HEK293 (cell line): Measurements from ENCODE around the gene SLC19A1.

Experiments used
- CTCF ChIA-PET: fragments of 350-600 bp; formaldehyde crosslinking; extraction: SDS; loops from one replicate; lab custom pipeline; 2021; ENCODE audit warnings: antibody characterized with exemption; lab: Yijun Ruan, JAX
- POLR2A ChIA-PET: fragments of 300-600 bp; formaldehyde crosslinking; extraction: SDS; loops from one replicate; lab custom pipeline; 2020; ENCODE audit warnings: antibody characterized with exemption, inconsistent platforms; lab: Yijun Ruan, JAX
- H3K27ac ChIP-seq: fragments of 200-500 bp; sonication (Bioruptor generic); 2 replicates; pipeline ENCODE4 v1.5.1; 2014; ENCODE audit warnings: low read depth, low read length, control low read depth, inconsistent platforms; ENCODE audit errors: extremely low read depth
- H3K36me3 ChIP-seq, 2 experiments: fragments of 200-500 bp in 1 of 2; sonication (Bioruptor generic) in 1 of 2; 1 replicate in 1 of 2; 2 replicates in 1 of 2; pipeline ENCODE4 v1.5.1; 2014 to 2017; ENCODE audit warnings: inconsistent platforms in 2 of 2, low read length in 2 of 2; ENCODE audit not compliant: control insufficient read depth in 2 of 2, insufficient read depth in 1 of 2
- H3K4me1 ChIP-seq: fragments of 200-500 bp; sonication (Bioruptor generic); 2 replicates; pipeline ENCODE4 v1.5.1; 2014; ENCODE audit warnings: mild to moderate bottlenecking, low read length, inconsistent platforms; ENCODE audit not compliant: control insufficient read depth, insufficient read depth
- H3K4me3 ChIP-seq: 2 replicates; pipeline ENCODE4 v1.5.1; 2011; ENCODE audit warnings: low read depth, mild to moderate bottlenecking, control low read depth, low read length, moderate library complexity
- H3K9me3 ChIP-seq: fragments of 200-500 bp; sonication (Bioruptor generic); 2 replicates; pipeline ENCODE4 v1.5.1; 2014; ENCODE audit warnings: low read depth, low read length, inconsistent platforms; ENCODE audit not compliant: control insufficient read depth, insufficient read depth
- CTCF ChIP-seq: fragments of 450-650 bp; formaldehyde crosslinking; IDR thresholded peaks from 2 replicates; pipeline ENCODE4 v1.5.1; 2016; ENCODE audit warnings: missing biosample characterization, missing genetic modification characterization
- GLIS2 ChIP-seq: fragments of 450-650 bp; formaldehyde crosslinking; IDR thresholded peaks from 2 replicates; pipeline ENCODE4 v1.5.1; 2016; ENCODE audit warnings: missing biosample characterization, missing genetic modification characterization
- HOXA7 ChIP-seq: sonication (generic); formaldehyde crosslinking; IDR thresholded peaks from 2 replicates; pipeline ENCODE4 v1.8.1; 2022; ENCODE audit warnings: missing genetic modification reagents, borderline replicate concordance
- KLF17 ChIP-seq: fragments of 450-650 bp; formaldehyde crosslinking; IDR thresholded peaks from 2 replicates; pipeline ENCODE4 v1.5.1; 2016; ENCODE audit warnings: missing biosample characterization, missing genetic modification characterization
- SP2 ChIP-seq: fragments of 450-650 bp; formaldehyde crosslinking; IDR thresholded peaks from 2 replicates; pipeline ENCODE4 v1.5.1; 2016; ENCODE audit warnings: missing biosample characterization, missing genetic modification characterization
- ZBTB48 ChIP-seq: fragments of 450-650 bp; formaldehyde crosslinking; IDR thresholded peaks from 2 replicates; pipeline ENCODE4 v1.5.1; 2016; ENCODE audit warnings: missing biosample characterization, missing genetic modification characterization
- ZBTB8A ChIP-seq: fragments of 450-650 bp; formaldehyde crosslinking; IDR thresholded peaks from 2 replicates; pipeline ENCODE4 v1.5.1; 2016; ENCODE audit warnings: missing biosample characterization, missing genetic modification characterization
- ZEB2 ChIP-seq: fragments of 450-650 bp; formaldehyde crosslinking; IDR thresholded peaks from 2 replicates; pipeline ENCODE4 v1.5.1; 2016; ENCODE audit warnings: missing biosample characterization, missing genetic modification characterization
- ZIC2 ChIP-seq: fragments of 450-650 bp; formaldehyde crosslinking; IDR thresholded peaks from 2 replicates; pipeline ENCODE4 v1.5.1; 2016; ENCODE audit warnings: missing biosample characterization, missing genetic modification characterization
- ZNF311 ChIP-seq: fragments of 450-650 bp; formaldehyde crosslinking; IDR thresholded peaks from 2 replicates; pipeline ENCODE4 v1.5.1; 2017; ENCODE audit warnings: missing biosample characterization, missing genetic modification characterization, borderline replicate concordance
- ZNF654 ChIP-seq: fragments of 450-650 bp; formaldehyde crosslinking; IDR thresholded peaks from 2 replicates; pipeline ENCODE4 v1.5.1; 2016; ENCODE audit warnings: low read depth, missing biosample characterization, missing genetic modification characterization
- ZNF677 ChIP-seq: fragments of 450-650 bp; IDR thresholded peaks from 2 replicates; pipeline ENCODE4 v1.5.0; 2018; ENCODE audit warnings: missing biosample characterization, mild to moderate bottlenecking, missing genetic modification characterization, moderate library complexity
- ZNF768 ChIP-seq: fragments of 450-650 bp; formaldehyde crosslinking; IDR thresholded peaks from 2 replicates; pipeline ENCODE4 v1.5.1; 2018; ENCODE audit warnings: missing biosample characterization, mild to moderate bottlenecking, missing genetic modification characterization
- ZSCAN18 ChIP-seq: fragments of 450-650 bp; formaldehyde crosslinking; IDR thresholded peaks from 2 replicates; pipeline ENCODE4 v1.5.1; 2016; ENCODE audit warnings: missing biosample characterization, missing genetic modification characterization
- TF ChIP-seq, protein P1 (sequence below): fragments of 450-650 bp; formaldehyde crosslinking; IDR thresholded peaks from 2 replicates; pipeline ENCODE4 v1.5.1; 2016; ENCODE audit warnings: missing biosample characterization, missing genetic modification characterization

Gene SLC19A1

DNA sequence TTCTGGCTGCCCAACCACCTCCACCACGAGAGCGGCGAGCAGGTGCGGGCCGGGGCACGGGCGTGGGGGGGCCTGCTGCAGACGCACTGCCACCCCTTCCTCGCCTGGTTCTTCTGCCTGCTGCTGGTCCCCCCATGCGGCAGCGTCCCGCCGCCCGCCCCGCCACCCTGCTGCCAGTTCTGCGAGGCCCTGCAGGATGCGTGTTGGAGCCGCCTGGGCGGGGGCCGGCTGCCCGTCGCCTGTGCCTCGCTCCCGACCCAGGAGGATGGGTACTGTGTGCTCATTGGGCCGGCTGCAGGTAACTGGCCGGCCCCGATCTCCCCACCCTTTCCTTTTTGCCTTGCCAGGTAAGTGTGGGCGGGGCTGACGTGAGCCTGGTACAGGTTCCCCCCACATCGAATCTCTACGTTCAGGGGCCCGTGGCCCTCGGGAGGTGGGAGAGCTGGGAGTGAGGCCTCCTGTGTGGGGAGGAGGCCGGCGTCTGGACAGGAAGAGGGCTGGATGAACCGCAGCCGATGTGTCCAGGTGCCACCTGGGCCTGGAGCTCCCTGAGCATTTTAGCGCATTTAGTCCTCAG, 85.6 kb downstream of the SLC19A1 start (continued):
- no peak for TF ChIP-seq HOXA7 (CRISPR knock-in tag)
- no peak for TF ChIP-seq ZEB2 (tag by site-specific recombination)
- TF ChIP-seq CTCF (tag by site-specific recombination) = no peak
- no peak for TF ChIP-seq KLF17 (tag by site-specific recombination)
- no peak for TF ChIP-seq ZBTB48 (tag by site-specific recombination)
- TF ChIP-seq ZSCAN18 (tag by site-specific recombination) = no peak
- TF ChIP-seq ZNF768 (tag by site-specific recombination) = no peak
- TF ChIP-seq, protein P1, sequence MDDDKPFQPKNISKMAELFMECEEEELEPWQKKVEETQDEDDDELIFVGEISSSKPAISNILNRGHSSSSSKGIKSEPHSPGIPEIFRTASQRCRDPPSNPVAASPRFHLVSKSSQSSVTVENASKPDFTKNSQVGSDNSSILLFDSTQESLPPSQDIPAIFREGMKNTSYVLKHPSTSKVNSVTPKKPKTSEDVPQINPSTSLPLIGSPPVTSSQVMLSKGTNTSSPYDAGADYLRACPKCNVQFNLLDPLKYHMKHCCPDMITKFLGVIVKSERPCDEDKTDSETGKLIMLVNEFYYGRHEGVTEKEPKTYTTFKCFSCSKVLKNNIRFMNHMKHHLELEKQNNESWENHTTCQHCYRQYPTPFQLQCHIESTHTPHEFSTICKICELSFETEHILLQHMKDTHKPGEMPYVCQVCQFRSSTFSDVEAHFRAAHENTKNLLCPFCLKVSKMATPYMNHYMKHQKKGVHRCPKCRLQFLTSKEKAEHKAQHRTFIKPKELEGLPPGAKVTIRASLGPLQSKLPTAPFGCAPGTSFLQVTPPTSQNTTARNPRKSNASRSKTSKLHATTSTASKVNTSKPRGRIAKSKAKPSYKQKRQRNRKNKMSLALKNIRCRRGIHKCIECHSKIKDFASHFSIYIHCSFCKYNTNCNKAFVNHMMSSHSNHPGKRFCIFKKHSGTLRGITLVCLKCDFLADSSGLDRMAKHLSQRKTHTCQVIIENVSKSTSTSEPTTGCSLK (tag by site-specific recombination) = no peak

DNA sequence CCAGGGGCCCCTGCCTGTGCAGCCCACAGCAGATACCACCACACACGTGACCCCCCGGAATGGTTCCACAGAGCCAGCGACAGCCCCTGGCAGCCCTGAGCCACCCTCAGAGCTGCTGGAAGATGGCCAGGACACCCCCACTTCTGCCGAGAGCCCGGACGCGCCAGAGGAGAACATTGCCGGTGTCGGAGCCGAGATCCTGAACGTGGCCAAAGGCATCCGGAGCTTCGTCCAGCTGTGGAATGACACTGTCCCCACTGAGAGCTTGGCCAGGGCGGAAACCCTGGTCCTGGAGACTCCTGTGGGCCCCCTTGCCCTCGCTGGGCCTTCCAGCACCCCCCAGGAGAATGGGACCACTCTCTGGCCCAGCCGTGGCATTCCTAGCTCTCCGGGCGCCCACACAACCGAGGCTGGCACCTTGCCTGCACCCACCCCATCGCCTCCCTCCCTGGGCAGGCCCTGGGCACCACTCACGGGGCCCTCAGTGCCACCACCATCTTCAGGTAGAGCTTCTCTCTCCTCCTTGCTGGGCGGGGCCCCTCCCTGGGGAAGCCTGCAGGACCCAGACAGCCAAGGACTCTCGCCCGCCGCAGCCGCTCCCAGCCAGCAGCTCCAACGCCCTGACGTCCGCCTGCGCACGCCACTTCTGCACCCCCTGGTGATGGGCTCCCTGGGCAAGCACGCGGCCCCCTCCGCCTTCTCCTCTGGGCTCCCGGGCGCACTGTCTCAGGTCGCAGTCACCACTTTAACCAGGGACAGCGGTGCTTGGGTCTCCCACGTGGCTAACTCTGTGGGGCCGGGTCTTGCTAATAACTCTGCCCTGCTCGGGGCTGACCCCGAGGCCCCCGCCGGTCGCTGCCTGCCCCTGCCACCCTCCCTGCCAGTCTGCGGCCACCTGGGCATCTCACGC, 86.3 kb downstream of the SLC19A1 start:
- Histone ChIP-seq H3K36me3 (peaks cover 0 to 10% of the 10 kb centered on the region in 2 experiments; a peak in 1 of 3 replicates), H3K9me3 (no peaks in the 10 kb centered on the region), H3K4me3 (no peak overlapping the region), H3K4me1 (no peaks in the 10 kb centered on the region)
- ChIA-PET POLR2A (no interaction called here), CTCF (interaction anchor here (0.6 to 0.8 kb wide), 3 partner anchors 15 to 163 kb away, joined by 3 read pairs; no protein-coding TSS in a partner anchor)
- TF ChIP-seq ZNF677 (tag by site-specific recombination) (no peak), ZIC2 (0 out of 2 replicates have a peak, but pooled peaks have one; percentile 6)
- TF ChIP-seq, all 188 proteins: peak for 1
- H3K27ac ChIP-seq = no peak overlapping the region

- Histone ChIP-seq H3K27ac (no peak overlapping the region), H3K36me3 (peaks cover 0 to 7% of the 10 kb centered on the region in 2 experiments; a peak in 1 of 3 replicates), H3K9me3 (no peaks in the 10 kb centered on the region), H3K4me1 (no peaks in the 10 kb centered on the region), H3K4me3 (no peak overlapping the region)
- TF ChIP-seq GLIS2 (tag by site-specific recombination) (peak; percentile 29; the same call in 1 of the 2 replicates), CTCF (tag by site-specific recombination) (no peak), ZNF311 (tag by site-specific recombination) (no peak), ZIC2 (peak; percentile 68; the same call in 1 of the 2 replicates), SP2 (peak; percentile 32), ZBTB8A (tag by site-specific recombination) (no peak), ZNF654 (tag by site-specific recombination) (no peak)
- ChIA-PET CTCF (interaction anchor here (0.6 to 0.8 kb wide), 3 partner anchors 14 to 317 kb away, joined by 3 read pairs; no protein-coding TSS in a partner anchor), POLR2A (no interaction called here)
Observed at GRCh38 chr21:45454926-45455673, 87.1 kb downstream of the SLC19A1 start.
